NCI-H524 treated with DMSO at 0.1 percent for 48 hours (cell line): ENCODE measurements around the gene SHOC1.
"Not testable (repeated sequence)": the region's sequence is repeated elsewhere in the genome, so short reads cannot be mapped to it uniquely, and the experiment has no call there.

ENCODE experiments used
- DNase-seq: peaks from one replicate; lab custom pipeline; 2025; lab: John Stamatoyannopoulos, UW

SHOC1 gene

DNA sequence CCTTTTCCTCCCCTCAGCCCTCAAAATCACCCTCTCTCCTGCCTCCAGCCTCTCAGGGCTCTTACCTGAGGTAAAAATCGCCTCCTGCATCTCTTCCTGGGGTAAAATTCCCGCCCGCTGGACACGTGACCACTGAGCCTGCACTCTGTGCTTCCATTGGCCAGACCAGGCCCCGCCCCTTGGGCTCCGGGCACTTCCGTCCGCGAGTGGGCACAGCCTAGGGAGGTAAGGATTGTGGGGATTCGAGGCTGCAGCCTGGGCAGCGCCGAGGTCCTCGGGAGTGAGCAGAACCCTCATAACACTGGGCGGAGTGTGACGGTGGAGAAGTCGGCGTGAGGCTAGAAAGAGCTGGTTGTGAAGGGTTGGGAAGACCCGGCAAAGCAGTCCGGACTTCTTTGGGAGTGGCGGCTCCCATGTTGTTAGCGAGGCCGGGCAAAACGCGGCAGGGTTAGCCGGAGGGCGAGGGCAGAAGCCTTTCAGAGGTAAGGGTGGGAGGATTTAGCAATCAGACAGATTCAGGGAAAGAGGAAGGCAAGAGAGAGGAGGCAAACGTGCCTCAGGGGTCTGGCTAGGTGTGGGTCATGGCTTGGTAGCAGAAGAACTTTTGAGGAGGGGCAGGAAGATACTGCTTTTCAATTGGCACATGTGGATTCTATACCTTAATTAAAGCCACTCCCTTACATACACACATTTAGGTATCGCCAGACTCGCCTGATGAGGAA is at the start of gene SHOC1:
Gene SHOC1, minus strand, starts transcription at position 103 of the 722 bp plus-strand sequence. CDS start 3,519 bp downstream, outside the sequence.
- no peak for DNase-seq

GRCh38 chr9:111843971-111844370 is 49.2 kb upstream of the SHOC1 start:
- no peak for DNase-seq

DNA sequence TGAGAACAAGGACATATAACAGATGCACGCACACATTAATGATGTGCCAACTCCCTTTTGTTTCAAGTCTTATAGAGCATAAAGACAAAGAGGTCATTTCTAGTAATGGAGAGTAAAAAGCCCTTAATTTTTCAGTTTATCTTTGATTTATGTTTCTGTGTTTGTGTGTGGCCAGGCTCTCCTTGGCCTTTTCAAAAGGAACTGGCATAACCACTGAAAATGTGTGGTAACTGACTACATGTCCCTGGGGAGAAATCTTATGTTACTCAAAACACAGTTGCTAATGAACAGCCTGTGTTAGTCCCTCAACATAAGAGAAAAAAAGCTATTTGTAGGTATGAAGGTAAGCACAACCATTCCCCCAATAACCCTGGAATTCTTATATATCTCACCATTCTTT is 47.6 kb upstream of the SHOC1 start:
- no peak for DNase-seq

DNA sequence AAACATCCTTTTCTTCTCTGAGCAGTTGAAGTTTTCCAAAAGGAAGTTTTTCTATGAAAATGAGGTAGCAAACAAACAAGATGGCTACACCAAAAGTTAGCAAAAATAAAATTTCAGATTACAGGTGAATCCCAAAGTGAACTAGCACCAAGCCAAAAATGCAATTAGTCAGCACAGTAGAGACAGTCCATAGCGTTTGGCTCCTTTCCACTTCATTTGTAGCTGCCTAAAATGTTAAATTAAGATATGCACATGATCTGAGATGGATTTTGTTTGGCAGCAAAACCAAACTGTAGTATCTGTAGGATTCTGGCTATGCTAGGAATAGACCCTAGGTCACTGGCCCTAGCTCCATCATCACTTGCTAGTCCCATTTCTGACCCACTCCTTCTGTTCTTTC is 45.7 kb upstream of the SHOC1 start:
- no peak for DNase-seq

- DNase-seq: no peak
These were observed 45.2 kb upstream of the SHOC1 start for GRCh38 chr9:111839987-111840386.

GRCh38 chr9:111839387-111839786 is 44.6 kb upstream of the SHOC1 start:
- no peak for DNase-seq

DNA sequence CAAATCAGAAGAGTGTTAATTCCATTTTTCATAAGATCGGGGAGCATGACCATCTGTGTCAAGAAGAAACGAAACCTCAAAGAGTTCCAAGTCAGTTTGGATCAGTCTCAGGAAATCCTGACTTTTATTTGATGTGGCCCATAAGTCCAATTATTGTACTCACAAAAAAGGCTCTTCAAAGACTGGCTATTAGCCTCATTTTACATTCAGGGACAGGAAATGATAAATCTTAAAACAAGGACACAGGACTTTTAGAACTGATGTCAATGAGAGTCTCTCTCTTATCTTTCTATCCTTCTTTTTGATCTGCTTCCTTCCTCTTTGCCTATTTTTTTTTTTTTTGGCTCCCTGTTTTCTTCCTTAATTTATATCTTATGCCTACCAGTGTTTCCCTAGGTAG is 43.7 kb upstream of the SHOC1 start:
- no peak for DNase-seq

DNA sequence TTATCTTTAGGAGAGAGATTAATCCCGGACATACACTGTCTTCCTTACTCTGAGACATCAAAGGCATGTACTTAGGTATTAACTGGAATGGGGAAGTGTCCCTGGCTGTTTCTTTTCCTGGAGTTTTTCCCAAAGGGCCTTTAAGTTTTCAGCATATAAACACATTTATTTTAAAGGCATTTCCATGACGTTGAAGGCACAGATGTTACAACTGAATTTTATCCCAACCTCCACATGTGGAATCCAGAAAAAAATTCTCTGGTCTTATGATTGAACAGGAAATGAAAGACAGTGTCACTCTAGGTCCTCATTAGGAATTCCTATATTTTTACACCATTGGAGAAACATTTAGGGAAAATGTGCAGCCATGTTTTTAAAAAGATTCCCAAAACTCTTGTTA is 41.6 kb upstream of the SHOC1 start:
- DNase-seq: no peak

DNA sequence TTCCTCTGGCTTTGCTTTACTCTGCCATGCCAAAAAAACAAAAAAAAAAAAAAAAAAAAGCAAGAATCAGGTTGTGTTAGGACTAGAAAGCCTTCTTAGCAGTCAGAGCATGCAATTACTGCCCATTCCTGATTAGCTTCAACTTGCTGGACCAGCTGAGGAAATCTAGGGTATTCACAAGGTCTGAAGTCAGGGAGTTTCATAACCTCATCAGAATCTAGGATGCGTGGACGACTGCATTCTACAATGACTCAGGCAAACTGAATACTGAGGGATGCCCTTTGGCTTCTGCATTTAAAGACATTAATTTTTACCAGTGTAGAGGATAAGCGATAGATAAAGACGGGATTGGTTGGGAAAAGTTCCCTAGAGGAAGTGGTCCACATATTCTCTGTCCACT is 39.2 kb upstream of the SHOC1 start:
- DNase-seq: no peak

DNA sequence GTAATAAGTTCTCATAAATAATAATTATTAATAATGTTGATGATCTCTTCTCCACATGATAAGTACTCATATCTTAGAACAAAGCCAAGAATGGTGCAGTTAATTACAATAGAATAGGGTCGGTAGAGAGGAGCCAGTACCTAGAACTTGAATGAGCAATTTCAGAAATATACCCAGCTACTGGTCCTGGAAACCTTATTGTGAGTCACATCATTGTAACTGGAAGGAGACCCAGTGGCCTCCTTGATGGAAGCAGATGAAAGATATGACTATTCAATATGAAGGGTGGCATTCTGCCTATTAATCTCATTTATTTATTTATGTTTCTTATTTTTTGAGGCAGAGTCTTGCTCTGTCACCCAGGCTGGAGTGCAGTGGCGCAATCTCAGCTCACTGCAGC is 37.7 kb upstream of the SHOC1 start:
- DNase-seq: no peak

DNA sequence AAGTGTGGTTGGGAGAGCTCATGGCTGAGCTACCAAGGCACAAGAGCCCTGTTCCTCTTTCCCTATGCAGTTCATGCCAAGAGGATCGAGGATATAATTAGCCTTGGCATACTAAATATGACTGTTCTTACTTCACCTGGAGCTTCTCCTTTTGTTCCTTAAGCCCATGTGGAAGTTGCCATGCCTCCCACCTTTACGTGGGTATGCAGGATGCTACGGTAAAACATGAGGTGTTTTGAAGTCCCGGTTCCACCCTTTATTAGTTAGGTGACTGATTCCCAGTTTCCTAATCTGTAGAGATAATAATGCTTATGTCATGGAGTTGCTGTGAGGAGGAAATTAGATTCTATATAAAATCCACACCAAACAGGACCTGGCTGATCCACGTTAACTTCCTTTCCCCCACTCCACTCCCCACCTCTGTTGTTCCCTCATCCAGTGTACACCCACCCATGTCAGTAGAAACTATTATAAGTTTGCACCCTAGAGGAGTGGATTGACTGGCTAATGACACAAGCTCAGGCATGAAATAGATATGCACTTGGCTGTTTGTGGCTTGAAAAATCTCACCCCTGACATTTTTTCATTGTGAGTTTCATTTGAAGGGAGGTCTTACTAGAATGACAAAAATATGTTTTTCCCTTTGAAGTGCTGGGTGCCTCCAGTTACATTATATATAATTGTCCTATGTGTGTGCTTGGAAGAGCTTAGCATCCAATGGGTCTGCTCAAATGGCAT is 36.8 kb upstream of the SHOC1 start:
- no peak for DNase-seq

DNA sequence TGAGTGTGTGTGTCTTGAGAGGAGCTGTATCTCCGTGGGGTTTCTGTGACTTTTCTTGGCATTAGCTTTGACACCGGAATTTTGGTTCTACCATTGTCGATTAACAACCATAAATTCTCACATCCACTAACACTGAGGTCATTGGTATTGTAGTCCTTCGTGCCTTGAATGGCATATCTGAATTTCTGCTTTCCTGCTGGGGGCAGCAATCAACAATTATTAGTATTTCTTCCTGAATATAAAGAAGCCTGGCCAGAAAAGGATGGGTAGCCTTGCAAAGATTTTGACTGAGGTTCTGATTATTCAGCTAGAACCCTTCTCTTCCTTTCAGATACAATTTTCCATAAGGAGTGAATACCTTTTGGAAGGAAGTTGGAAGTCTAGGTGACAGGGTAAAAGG is 33.5 kb upstream of the SHOC1 start:
- DNase-seq: no peak

- DNase-seq: no peak
These were observed 30.9 kb upstream of the SHOC1 start for GRCh38 chr9:111825468-111826145.

DNA sequence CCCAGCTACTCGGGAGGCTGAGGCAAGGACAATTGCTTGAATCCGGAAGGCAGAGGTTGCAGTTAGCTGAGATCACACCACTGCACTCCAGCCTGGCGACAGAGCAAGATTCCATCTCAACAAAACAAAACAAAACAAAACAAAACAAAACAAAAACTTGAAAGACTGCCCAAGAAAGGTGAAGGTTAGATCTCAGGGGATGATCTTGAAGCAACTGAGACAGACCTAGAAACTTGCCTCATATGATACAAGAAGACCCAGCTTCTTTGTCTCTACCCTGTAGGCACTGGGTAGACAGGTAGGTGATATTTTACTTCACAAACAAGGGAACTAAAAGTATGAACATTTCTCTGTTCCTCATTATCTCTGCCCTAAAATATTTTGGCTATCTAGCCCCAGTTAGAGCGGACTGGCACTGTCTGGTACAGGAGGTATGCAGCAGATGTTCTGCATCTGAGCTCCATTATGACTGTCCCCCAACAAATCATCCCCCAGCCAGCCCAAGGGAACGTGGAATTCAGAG is 26.3 kb upstream of the SHOC1 start:
- DNase-seq: no peak

GRCh38 chr9:111819360-111819759 is 24.6 kb upstream of the SHOC1 start:
- DNase-seq: no peak

DNA sequence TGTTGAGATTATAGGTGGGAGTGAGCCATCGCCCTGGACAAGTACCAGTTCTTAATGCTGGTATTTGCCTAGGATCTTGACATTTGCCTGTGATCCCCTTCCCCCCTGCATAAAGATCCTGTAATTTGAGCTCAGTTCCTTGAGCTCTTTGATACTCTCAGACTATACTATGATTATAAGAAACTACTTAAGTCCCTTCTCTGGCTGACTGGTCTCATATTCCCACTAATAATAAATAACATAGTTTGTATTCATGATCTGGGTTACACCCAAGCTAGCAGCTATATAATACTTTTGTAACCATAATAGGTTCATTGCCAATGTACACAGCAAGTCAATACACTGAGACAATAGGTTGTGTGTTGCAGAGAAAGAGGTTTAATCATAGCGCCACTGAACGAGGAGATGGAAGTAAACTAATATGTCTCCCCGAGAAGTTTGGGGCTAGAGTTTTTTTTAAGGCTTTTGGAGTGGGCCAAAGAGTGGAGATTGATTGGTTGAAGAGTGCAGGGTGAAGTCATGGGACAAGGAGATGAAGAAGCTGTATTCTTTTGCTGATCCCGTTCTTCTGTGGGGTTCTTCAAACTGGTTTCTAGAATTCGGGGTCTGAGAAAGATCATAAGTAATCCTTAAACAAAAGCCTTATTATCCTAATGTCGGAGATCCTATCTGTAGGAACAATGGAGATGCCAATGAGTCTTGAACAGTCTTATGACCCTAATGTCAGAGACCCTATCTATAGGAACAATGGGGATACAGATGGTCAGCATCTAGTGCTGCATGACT is 20.7 kb upstream of the SHOC1 start:
- DNase-seq: no peak

DNA sequence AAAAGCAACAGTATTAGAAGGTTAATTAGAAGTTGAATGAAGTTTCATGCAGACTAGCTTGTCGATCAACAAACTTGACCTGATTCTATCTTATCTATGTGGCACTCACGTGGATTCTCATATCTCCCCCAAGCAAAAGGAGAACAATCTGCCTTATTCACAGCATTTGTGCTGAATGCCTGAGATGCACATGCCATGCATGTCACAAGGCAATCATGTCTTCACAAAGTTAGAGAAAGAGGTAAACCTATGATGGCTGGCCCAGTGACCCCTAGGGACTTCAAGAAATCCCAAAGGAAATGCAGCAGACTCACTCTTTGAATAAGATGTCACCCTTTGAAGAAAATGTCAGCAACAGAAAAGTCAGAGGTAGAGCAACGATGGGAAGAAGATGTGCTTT is 17.6 kb upstream of the SHOC1 start:
- no peak for DNase-seq

- DNase-seq: no peak
These were observed 16.2 kb upstream of the SHOC1 start for GRCh38 chr9:111810908-111811307.

DNA sequence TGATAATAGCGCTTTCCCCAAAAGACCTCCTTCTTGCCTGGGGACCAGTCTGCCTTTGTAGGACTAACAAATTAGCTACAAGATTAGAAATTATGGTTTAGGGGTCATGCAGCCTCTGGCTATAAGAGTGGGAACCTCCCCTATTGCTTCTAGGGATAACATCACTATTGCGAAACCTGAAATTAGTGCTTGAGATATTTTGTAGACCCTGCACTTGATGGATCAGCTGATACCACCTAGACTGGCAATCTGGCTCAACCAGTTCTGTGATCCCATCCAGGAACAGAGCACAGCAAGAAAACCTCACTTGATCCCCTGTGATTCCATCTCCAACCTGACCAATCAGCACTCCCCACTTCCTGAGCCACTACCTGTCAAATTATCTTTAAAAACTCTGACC is 15.7 kb upstream of the SHOC1 start:
- DNase-seq: not testable (repeated sequence)

DNA sequence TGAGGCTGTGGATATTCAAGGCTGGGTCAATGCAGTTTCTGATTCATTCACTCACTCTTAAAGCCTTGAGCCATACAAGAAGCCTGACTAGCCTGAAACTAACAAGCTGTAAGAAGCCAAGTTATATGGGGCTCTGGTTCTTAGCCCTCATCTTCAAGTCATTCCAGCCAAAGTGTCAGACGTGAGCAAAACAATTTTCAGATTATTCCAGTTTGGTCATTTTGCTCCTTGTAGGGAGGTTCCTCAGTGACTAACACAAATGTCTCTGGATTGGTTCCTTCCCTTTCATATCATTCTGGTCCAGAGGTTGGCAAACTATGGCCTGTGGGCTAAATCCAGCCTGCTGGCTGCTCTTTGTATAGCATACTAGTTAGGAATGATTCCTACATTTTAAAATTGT is 12.5 kb upstream of the SHOC1 start:
- no peak for DNase-seq

GRCh38 chr9:111806259-111806658 is 11.5 kb upstream of the SHOC1 start:
- no peak for DNase-seq

GRCh38 chr9:111805830-111806241 is 11.1 kb upstream of the SHOC1 start:
- DNase-seq: no peak
